HepG2 (cell line): ENCODE results near the gene LST1. TPM values are rescaled to one million over a fixed set of nuclear protein-coding genes. Genes with fewer than 3 reads are reported as not detected.
A peak's percentile ranks its signal among the peaks of the same experiment; 100 is the strongest.

ENCODE experiments used
- AHR ChIP-seq: IDR thresholded peaks from 2 replicates; pipeline ENCODE4 v1.6.1; 2018; ENCODE audit warnings: missing genetic modification reagents, missing compliant biosample characterization
- ATF4 ChIP-seq, 2 experiments: fragments of 450-650 bp in 1 of 2; sonication (generic) in 1 of 2; formaldehyde crosslinking; IDR thresholded peaks; 2 replicates each; pipeline versions ENCODE4 v1.5.0 to v1.8.0; 2020 to 2022; ENCODE audit warnings: mild to moderate bottlenecking in 1 of 2, missing genetic modification reagents in 1 of 2
- ATM ChIP-seq: fragments of 450-650 bp; IDR thresholded peaks from 2 replicates; pipeline ENCODE4 v1.7.1; 2017; ENCODE audit warnings: mild to moderate bottlenecking, borderline replicate concordance
- CHD4 ChIP-seq: fragments of 200-600 bp; sonication (generic); IDR thresholded peaks from 2 replicates; pipeline ENCODE4 v1.7.0; 2017; ENCODE audit warnings: mild to moderate bottlenecking, low read length, borderline replicate concordance
- E2F5 ChIP-seq: sonication (generic); formaldehyde crosslinking; conservative IDR thresholded peaks from 2 replicates; pipeline ENCODE4 v1.4.0; 2020; ENCODE audit warnings: missing genetic modification reagents
- FOSL2 ChIP-seq: sonication (generic); formaldehyde crosslinking; IDR thresholded peaks from 2 replicates; pipeline ENCODE4 v1.4.0; 2020; ENCODE audit warnings: missing genetic modification reagents
- GPN1 ChIP-seq: sonication (generic); formaldehyde crosslinking; IDR thresholded peaks from 2 replicates; pipeline ENCODE4 v1.5.1; 2020; ENCODE audit warnings: missing genetic modification reagents, borderline replicate concordance
- HCFC1 ChIP-seq: fragments of 150-350 bp; IDR thresholded peaks from 2 replicates; pipeline ENCODE4 v1.6.1; 2014; ENCODE audit warnings: low read depth, low read length
- HNRNPL ChIP-seq: fragments of 200-400 bp; formaldehyde crosslinking; IDR thresholded peaks from 2 replicates; pipeline ENCODE4 v1.6.1; 2017; ENCODE audit warnings: mild to moderate bottlenecking, low read depth, low read length
- MBD4 ChIP-seq: IDR thresholded peaks from 2 replicates; pipeline ENCODE4 v1.6.1; 2012; ENCODE audit warnings: low read length, inconsistent platforms, borderline replicate concordance
- MIER3 ChIP-seq: IDR thresholded peaks from 2 replicates; pipeline ENCODE4 v1.6.1; 2016; ENCODE audit warnings: missing compliant biosample characterization, borderline replicate concordance
- PLRG1 ChIP-seq: fragments of 450-650 bp; conservative IDR thresholded peaks from 2 replicates; pipeline ENCODE4 v1.6.1; 2016
- RBM39 ChIP-seq: fragments of 200-400 bp; formaldehyde crosslinking; IDR thresholded peaks from one replicate; pipeline ENCODE4 v1.6.1; 2018; ENCODE audit warnings: antibody characterized with exemption, mild to moderate bottlenecking, low read depth, low read length; ENCODE audit not compliant: poor library complexity, severe bottlenecking
- SMYD3 ChIP-seq: sonication (generic); formaldehyde crosslinking; IDR thresholded peaks from 2 replicates; pipeline ENCODE4 v1.8.1; 2023; ENCODE audit warnings: mild to moderate bottlenecking, missing genetic modification reagents
- TBX3 ChIP-seq: fragments of 450-650 bp; IDR thresholded peaks from 2 replicates; pipeline ENCODE4 v1.6.1; 2017; ENCODE audit warnings: antibody characterized with exemption, mild to moderate bottlenecking, inconsistent platforms, borderline replicate concordance
- TGIF2 ChIP-seq: IDR thresholded peaks from 2 replicates; pipeline ENCODE4 v1.6.1; 2016; ENCODE audit warnings: control low read depth, missing compliant biosample characterization
- ZBTB44 ChIP-seq: sonication (generic); formaldehyde crosslinking; IDR thresholded peaks from 2 replicates; pipeline ENCODE4 v1.4.0; 2020; ENCODE audit warnings: missing genetic modification reagents
- ZFYVE20 ChIP-seq: sonication (generic); formaldehyde crosslinking; IDR thresholded peaks from 2 replicates; pipeline ENCODE4 v1.8.0; 2023; ENCODE audit warnings: low read depth, mild to moderate bottlenecking, moderate library complexity, missing genetic modification reagents, borderline replicate concordance
- ZNF354B ChIP-seq: sonication (generic); formaldehyde crosslinking; IDR thresholded peaks from 2 replicates; pipeline ENCODE4 v1.8.0; 2022; ENCODE audit warnings: mild to moderate bottlenecking, missing genetic modification reagents
- ZNF484 ChIP-seq: sonication (generic); formaldehyde crosslinking; IDR thresholded peaks from 2 replicates; pipeline ENCODE4 v1.5.1; 2020; ENCODE audit warnings: mild to moderate bottlenecking, low read depth, missing genetic modification reagents, borderline replicate concordance
- ZNF549 ChIP-seq: sonication (generic); formaldehyde crosslinking; IDR thresholded peaks from 2 replicates; pipeline ENCODE4 v1.5.0; 2020; ENCODE audit warnings: missing genetic modification reagents
- ZNF639 ChIP-seq: conservative IDR thresholded peaks from 2 replicates; pipeline ENCODE4 v1.6.1; 2018; ENCODE audit warnings: missing genetic modification reagents
- ZNF672 ChIP-seq: sonication (generic); formaldehyde crosslinking; IDR thresholded peaks from 2 replicates; pipeline ENCODE4 v1.8.1; 2022; ENCODE audit warnings: missing genetic modification reagents
- ZNF768 ChIP-seq: sonication (generic); formaldehyde crosslinking; IDR thresholded peaks from 2 replicates; pipeline ENCODE4 v1.4.0; 2020; ENCODE audit warnings: missing genetic modification reagents
- polyA plus RNA-seq, 8 experiments: library from polyadenylated mRNA; depleted of rRNA in 3 of 8; stranded (reverse) in 7 of 8; unstranded in 1 of 8; fragments of >200 nt; fragmentation: Illumina TruSeq in 4 of 8; extraction: Trizol in 4 of 8; gene quantifications; 2 replicates each; pipeline versions ENCODE4 v1.2.1 to v1.2.3, GENCODE V29; 2011 to 2016; ENCODE audit warnings: low read depth in 4 of 8, missing spikeins in 1 of 8, mixed read lengths in 1 of 8; ENCODE audit not compliant: insufficient read depth in 1 of 8
- total RNA-seq, 5 experiments: library from RNA; depleted of rRNA; stranded (reverse); fragments of >200 nt; fragmentation: Illumina TruSeq; extraction: Trizol; gene quantifications; 2 replicates each; pipeline ENCODE4 v1.2.3, GENCODE V29; 2016; ENCODE audit warnings: low read depth in 1 of 5

LST1 gene
- total and polyA plus RNA-seq, 2 of the 13 experiments (the other 11 are each of a cell fraction or from before 2014, with no cell fraction given), result not detected

GRCh38 chr6:31580807-31581433 is 5.2 kb upstream of the LST1 start (continued):
- TF ChIP-seq ZNF639, result no peak
- no peak for TF ChIP-seq ZNF354B (CRISPR knock-in tag)
- TF ChIP-seq MBD4, result no peak
- TF ChIP-seq ZNF484, result no peak
- TF ChIP-seq TBX3, result no peak
- peak; percentile 65; the same call in 1 of the 2 replicates for TF ChIP-seq MIER3 (CRISPR knock-in tag)
- TF ChIP-seq ZNF768 (CRISPR knock-in tag), result peak; percentile 78
- no peak; the same call in 1 of the 2 replicates for TF ChIP-seq AHR (CRISPR knock-in tag)
- TF ChIP-seq SMYD3 (CRISPR knock-in tag), result no peak
- peak; percentile 72 for TF ChIP-seq RBM39
- TF ChIP-seq GPN1, result peak; percentile 26; the same call in 1 of the 2 replicates
- TF ChIP-seq ZBTB44 (CRISPR knock-in tag), result no peak
- no peak for TF ChIP-seq E2F5 (CRISPR knock-in tag)
- 0 out of 4 replicates have a peak, but pooled peaks of 1 of the 2 experiments have one; percentile 12 for TF ChIP-seq ATF4 (CRISPR knock-in tag; IDR thresholded peaks at IDR 0.05)
- TF ChIP-seq ATM, result no peak
- TF ChIP-seq ZNF672 (CRISPR knock-in tag), result no peak
- 0 out of 2 replicates have a peak, but pooled peaks have one; percentile 44 for TF ChIP-seq HNRNPL
- TF ChIP-seq ZFYVE20, result no peak
- no peak for TF ChIP-seq ZNF549 (CRISPR knock-in tag)
- peak; percentile 46; the same call in 1 of the 2 replicates for TF ChIP-seq FOSL2 (CRISPR knock-in tag)
- no peak for TF ChIP-seq CHD4
- TF ChIP-seq PLRG1, result no peak
- TF ChIP-seq HCFC1, result no peak
- TF ChIP-seq TGIF2, result no peak
